HCT116 (cell line): ENCODE data around the gene SF3A2. TPM values are rescaled to one million over a fixed set of nuclear protein-coding genes. Genes with fewer than 3 reads are reported as not detected.

Experiments used
- ATAC-seq: fragments of 200-7000 bp; cut with Tn5 transposase; 2 replicates; pipeline ENCODE4 v1.9.1; 2020; ENCODE audit warnings: mild to moderate bottlenecking, moderate library complexity
- BruUV-seq: library from RNA; stranded (reverse); fragments of 400-500 nt; replicated peaks from 2 replicates; lab custom pipeline; 2021; lab: Mats Ljungman, UMichigan
- CTCF ChIA-PET: fragments of 300-600 bp; sonication (Branson Sonifier 250); formaldehyde crosslinking; loops from one replicate; lab custom pipeline; 2021; ENCODE audit warnings: antibody characterized with exemption; lab: Charles Lee
- POLR2A ChIA-PET: fragments of 300-600, 350-600 bp; sonication (Branson Sonifier 250); formaldehyde crosslinking; loops from one replicate; lab custom pipeline; 2021; ENCODE audit warnings: antibody characterized with exemption; lab: Charles Lee
- RAD21 ChIA-PET, 2 experiments: fragments of 300-600 bp; sonication (Branson Sonifier 250); formaldehyde crosslinking; loops; one replicate each; lab custom pipeline; 2023; ENCODE audit warnings: low total read pairs in 2 of 2; ENCODE audit not compliant: uncharacterized antibody in 2 of 2, unreplicated experiment in 2 of 2, low non-redundant PET in 1 of 2; lab: Charles Lee
- DNase-seq: peaks from one replicate; pipeline ENCODE4 v3.0.0-alpha.2; 2010; ENCODE audit warnings: low read depth, low spot score
- H2AFZ ChIP-seq: fragments of 200-600 bp; shearing (Covaris generic), sonication (generic); 2 replicates; pipeline ENCODE4 v1.6.1; 2017; ENCODE audit warnings: low read depth, mixed run types, mixed read lengths, antibody characterized with exemption, low read length; ENCODE audit not compliant: poor library complexity, severe bottlenecking
- H3K27ac ChIP-seq: 2 replicates; pipeline ENCODE4 v1.5.1; 2012; ENCODE audit warnings: low read depth, low read length
- H3K27me3 ChIP-seq: fragments of 200-600 bp; sonication (generic); 2 replicates; pipeline ENCODE4 v1.6.1; 2016; ENCODE audit warnings: mixed run types, low read length, mixed read lengths; ENCODE audit not compliant: insufficient read depth
- H3K36me3 ChIP-seq, 2 experiments: fragments of 200-500 bp in 1 of 2; fragments of 200-600 bp in 1 of 2; sonication (Bioruptor generic) in 1 of 2; sonication (generic) in 1 of 2; 2 replicates each; pipeline versions ENCODE4 v1.5.1 to v1.6.1; 2014 to 2016; ENCODE audit warnings: low read length in 2 of 2, inconsistent platforms in 1 of 2, mixed read lengths in 1 of 2, mixed run types in 1 of 2; ENCODE audit not compliant: insufficient read depth in 2 of 2, control insufficient read depth in 1 of 2
- H3K4me1 ChIP-seq, 2 experiments: fragments of 200-600 bp in 1 of 2; sonication (generic) in 1 of 2; 2 replicates each; pipeline versions ENCODE4 v1.5.1 to v1.6.1; 2012 to 2017; ENCODE audit warnings: low read length in 2 of 2, inconsistent platforms in 1 of 2, mild to moderate bottlenecking in 1 of 2, mixed read lengths in 1 of 2, mixed run types in 1 of 2, moderate library complexity in 1 of 2; ENCODE audit not compliant: insufficient read depth in 2 of 2, control insufficient read depth in 1 of 2
- H3K4me2 ChIP-seq: fragments of 200-600 bp; sonication (generic); 2 replicates; pipeline ENCODE4 v1.6.1; 2017; ENCODE audit warnings: mixed run types, low read length, mixed read lengths
- H3K4me3 ChIP-seq, 2 experiments: fragments of 200-600 bp in 1 of 2; sonication (generic) in 1 of 2; replicated peaks in 1 of 2; 2 replicates each; pipeline ENCODE4 v1.5.1; 2011 to 2016; ENCODE audit warnings: low read length in 2 of 2, control low read depth in 1 of 2, low read depth in 1 of 2, mild to moderate bottlenecking in 1 of 2, mixed read lengths in 1 of 2, mixed run types in 1 of 2
- H3K79me2 ChIP-seq: fragments of 200-600 bp; sonication (generic); 2 replicates; pipeline ENCODE4 v1.6.1; 2017; ENCODE audit warnings: mild to moderate bottlenecking, mixed run types, low read length, moderate library complexity, mixed read lengths; ENCODE audit not compliant: insufficient read depth
- H3K9ac ChIP-seq: fragments of 200-600 bp; sonication (generic); 2 replicates; pipeline ENCODE4 v1.6.1; 2016; ENCODE audit warnings: low read length, mixed read lengths
- H3K9me2 ChIP-seq: fragments of 200-600 bp; sonication (generic), shearing (Covaris generic); 2 replicates; pipeline ENCODE4 v1.6.1; 2017; ENCODE audit warnings: mixed run types, mild to moderate bottlenecking, moderate library complexity; ENCODE audit not compliant: insufficient read depth
- H3K9me3 ChIP-seq, 2 experiments: fragments of 200-500 bp in 1 of 2; fragments of 200-600 bp in 1 of 2; sonication (Bioruptor generic) in 1 of 2; sonication (generic) in 1 of 2; 2 replicates each; pipeline ENCODE4 v1.6.1; 2014 to 2017; ENCODE audit warnings: low read length in 2 of 2, mixed read lengths in 2 of 2, inconsistent platforms in 1 of 2, low read depth in 1 of 2, mild to moderate bottlenecking in 1 of 2, mixed run types in 1 of 2, moderate library complexity in 1 of 2; ENCODE audit not compliant: control insufficient read depth in 1 of 2, insufficient read depth in 1 of 2
- H4K20me1 ChIP-seq: fragments of 200-600 bp; sonication (generic), shearing (Covaris generic); 2 replicates; pipeline ENCODE4 v1.6.1; 2017; ENCODE audit warnings: mixed run types, mild to moderate bottlenecking, moderate library complexity; ENCODE audit not compliant: insufficient read depth
- ELF1 ChIP-seq: IDR thresholded peaks from 2 replicates; pipeline ENCODE4 v1.6.1; 2012; ENCODE audit warnings: low read depth, borderline replicate concordance
- POLR2A ChIP-seq: IDR thresholded peaks from 2 replicates; pipeline ENCODE4 v1.7.0; 2011; ENCODE audit warnings: borderline replicate concordance; ENCODE audit not compliant: insufficient read depth, insufficient read length; ENCODE audit errors: extremely low read depth
- RAD21 ChIP-seq: IDR thresholded peaks from 2 replicates; pipeline ENCODE4 v1.6.1; 2012; ENCODE audit warnings: low read depth, mild to moderate bottlenecking
- SIN3A ChIP-seq: IDR thresholded peaks from 2 replicates; pipeline ENCODE4 v1.6.1; 2012; ENCODE audit warnings: low read depth
- TCF7L2 ChIP-seq: IDR thresholded peaks from 2 replicates; pipeline ENCODE4 v1.7.0; 2011; ENCODE audit warnings: borderline replicate concordance, inconsistent platforms; ENCODE audit not compliant: insufficient read depth, insufficient read length; ENCODE audit errors: extremely low read depth
- ZFX ChIP-seq: fragments of 450-650 bp; IDR thresholded peaks from 2 replicates; pipeline ENCODE4 v1.6.1; 2017
- intact Hi-C: fragments of 100-400 bp; cut with micrococcal nuclease; formaldehyde crosslinking; loops from 2 replicates; pipeline ENCODE4 v1.10.0; 2022
- total RNA-seq: library from RNA; stranded (reverse); gene quantifications from one replicate; pipeline ENCODE4 v1.2.1, GENCODE V29; 2021; ENCODE audit not compliant: unreplicated experiment
- TF ChIP-seq, protein P1 (sequence below), 3 experiments: fragments of 200-600 bp in 1 of 3; sonication (generic) in 1 of 3; IDR thresholded peaks in 2 of 3; conservative IDR thresholded peaks in 1 of 3; 2 replicates each; pipeline ENCODE4 v1.5.1; 2012 to 2017; ENCODE audit warnings: low read depth in 2 of 3, low read length in 2 of 3, antibody characterized with exemption in 1 of 3, borderline replicate concordance in 1 of 3, control low read depth in 1 of 3, mild to moderate bottlenecking in 1 of 3, mixed read lengths in 1 of 3, mixed run types in 1 of 3, moderate library complexity in 1 of 3; ENCODE audit not compliant: insufficient read depth in 1 of 3

SF3A2 gene
- total RNA-seq, 1 experiment from 2014 or later, result 166 TPM

DNA sequence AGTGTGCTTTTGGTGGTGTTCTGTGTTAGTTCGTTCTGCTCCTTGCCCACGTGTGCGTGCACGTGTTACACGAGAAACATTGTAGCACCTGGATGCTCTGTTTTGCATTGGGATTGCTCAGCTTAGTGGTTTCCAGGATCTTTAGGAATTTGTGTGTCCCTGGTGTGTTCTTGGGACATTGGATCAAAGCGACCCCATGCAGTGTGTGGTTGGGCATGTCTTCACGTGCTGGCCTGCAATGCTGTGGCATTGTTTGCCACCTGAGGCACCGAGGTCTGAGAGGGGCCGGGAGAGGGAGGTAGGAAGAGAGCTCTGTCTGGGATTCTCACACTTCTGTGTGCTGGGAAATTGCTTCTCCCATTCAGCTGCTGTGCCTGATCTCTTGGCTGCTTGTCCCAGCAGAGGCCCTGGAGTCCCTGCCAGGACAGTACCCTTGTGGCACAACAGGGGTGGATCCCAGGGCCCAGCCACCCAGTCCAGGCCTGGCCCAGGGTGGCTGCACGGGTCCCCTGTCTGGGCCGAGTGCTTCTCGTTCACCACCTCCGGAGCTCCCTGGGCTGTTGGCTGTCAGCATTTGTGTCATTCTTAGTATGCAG is 11.8 kb upstream of the SF3A2 start:
- Histone ChIP-seq H3K27me3 (no peaks in the 10 kb centered on the region), H3K4me2 (no peak overlapping the region), H3K4me3 (no peak overlapping the region), H3K36me3 (peaks cover 10 to 39% of the 10 kb centered on the region in 2 experiments; a peak in 3 of 4 replicates), H3K9ac (no peak overlapping the region), H3K4me1 (no peaks in the 10 kb centered on the region), H3K79me2 (no peaks in the 10 kb centered on the region), H3K9me3 (no peaks in the 10 kb centered on the region), H3K9me2 (no peaks in the 10 kb centered on the region), H4K20me1 (no peaks in the 10 kb centered on the region), H3K27ac (no peak overlapping the region), H2AFZ (no peak overlapping the region)
- ChIA-PET POLR2A (no interaction called here), RAD21 (no interaction called here), CTCF (no interaction called here)
- ATAC-seq (no peak), DNase-seq (no peak)
- no TSS peak for BruUV-seq
- TF ChIP-seq SIN3A (no peak), TCF7L2 (no peak), ZFX (no peak), RAD21 (no peak)
- TF ChIP-seq, protein P1, sequence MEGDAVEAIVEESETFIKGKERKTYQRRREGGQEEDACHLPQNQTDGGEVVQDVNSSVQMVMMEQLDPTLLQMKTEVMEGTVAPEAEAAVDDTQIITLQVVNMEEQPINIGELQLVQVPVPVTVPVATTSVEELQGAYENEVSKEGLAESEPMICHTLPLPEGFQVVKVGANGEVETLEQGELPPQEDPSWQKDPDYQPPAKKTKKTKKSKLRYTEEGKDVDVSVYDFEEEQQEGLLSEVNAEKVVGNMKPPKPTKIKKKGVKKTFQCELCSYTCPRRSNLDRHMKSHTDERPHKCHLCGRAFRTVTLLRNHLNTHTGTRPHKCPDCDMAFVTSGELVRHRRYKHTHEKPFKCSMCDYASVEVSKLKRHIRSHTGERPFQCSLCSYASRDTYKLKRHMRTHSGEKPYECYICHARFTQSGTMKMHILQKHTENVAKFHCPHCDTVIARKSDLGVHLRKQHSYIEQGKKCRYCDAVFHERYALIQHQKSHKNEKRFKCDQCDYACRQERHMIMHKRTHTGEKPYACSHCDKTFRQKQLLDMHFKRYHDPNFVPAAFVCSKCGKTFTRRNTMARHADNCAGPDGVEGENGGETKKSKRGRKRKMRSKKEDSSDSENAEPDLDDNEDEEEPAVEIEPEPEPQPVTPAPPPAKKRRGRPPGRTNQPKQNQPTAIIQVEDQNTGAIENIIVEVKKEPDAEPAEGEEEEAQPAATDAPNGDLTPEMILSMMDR (IDR thresholded peaks at IDR 0.05 in 2 of 3, conservative IDR thresholded peaks at IDR 0.05 in 1 of 3; ENCODE audit: borderline replicate concordance in 1 of 3, insufficient read depth in 1 of 3, low read depth in 2 of 3, low read length in 2 of 3), result no peak
- intact Hi-C loops, result no loop called here

DNA sequence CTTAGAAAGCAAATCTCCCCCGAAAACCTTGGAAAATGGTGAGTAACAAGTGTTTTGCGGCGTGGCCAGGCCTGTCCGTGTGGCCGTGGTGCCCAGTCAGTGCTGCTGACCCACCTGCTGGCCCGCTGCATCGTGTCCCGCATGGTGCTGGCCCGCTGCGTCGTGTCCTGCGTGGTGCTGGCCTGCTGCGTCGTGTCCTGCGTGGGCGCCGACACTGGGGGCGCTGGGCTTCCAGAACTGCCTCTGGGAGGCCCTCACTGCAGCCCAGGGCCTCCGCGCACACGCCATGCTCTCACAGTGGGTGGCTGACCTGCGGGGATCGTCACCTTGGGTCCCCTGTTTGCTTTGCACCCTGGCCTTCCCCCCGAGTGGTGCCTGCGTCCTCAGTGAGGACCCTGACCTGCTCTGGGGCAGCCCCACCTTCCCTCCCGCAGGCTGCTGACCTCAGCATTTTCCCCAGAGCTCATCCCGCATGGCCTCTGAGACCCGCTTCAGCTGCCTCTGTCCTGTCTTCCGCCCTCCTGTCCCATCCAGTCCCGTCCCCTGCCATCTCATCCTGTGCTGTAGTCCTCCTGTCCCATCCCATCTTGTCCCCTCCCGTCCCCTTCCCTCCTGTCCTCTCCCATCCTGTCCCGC is 11.1 kb upstream of the SF3A2 start:
- no TSS peak for BruUV-seq
- TF ChIP-seq POLR2A (no peak), ELF1 (no peak)
- no peak overlapping the region for H3K4me3 ChIP-seq

More for the DNA sequence above, 11.1 kb upstream of the SF3A2 start:
- intact Hi-C loops, result no loop called here
- no peak overlapping the region for H3K9ac ChIP-seq
- RAD21 ChIA-PET, result no interaction called here
- no peak overlapping the region for H3K27ac ChIP-seq
- H3K27me3 ChIP-seq, result no peaks in the 10 kb centered on the region
- H3K4me2 ChIP-seq, result no peak overlapping the region
- no peaks in the 10 kb centered on the region for H3K9me3 ChIP-seq
- no peaks in the 10 kb centered on the region for H3K9me2 ChIP-seq
- H3K36me3 ChIP-seq, result peaks cover 11 to 32% of the 10 kb centered on the region in 2 experiments; a peak in 3 of 4 replicates
- POLR2A ChIA-PET, result no interaction called here
- no peaks in the 10 kb centered on the region for H4K20me1 ChIP-seq
- no peak overlapping the region for H2AFZ ChIP-seq
- CTCF ChIA-PET, result no interaction called here
- no peaks in the 10 kb centered on the region for H3K4me1 ChIP-seq
- ATAC-seq (no peak), DNase-seq (no peak)
- H3K79me2 ChIP-seq, result no peaks in the 10 kb centered on the region
